Epithelial cell of proximal tubule (primary cell): ENCODE measurements around the gene STXBP5. TPM values are rescaled to one million over a fixed set of nuclear protein-coding genes. Genes with fewer than 3 reads are reported as not detected.
"Not testable (repeated sequence)": the region's sequence is repeated elsewhere in the genome, so short reads cannot be mapped to it uniquely, and the experiment has no call there.

ENCODE experiments used
- DNase-seq: peaks from one replicate; pipeline ENCODE4 v3.0.0-alpha.2; 2011; ENCODE audit warnings: low read depth
- H3K4me3 ChIP-seq: 2 replicates; pipeline ENCODE4 v1.5.1; 2011; ENCODE audit warnings: low read depth, mild to moderate bottlenecking, low read length
- CTCF ChIP-seq: conservative IDR thresholded peaks from 2 replicates; pipeline ENCODE4 v1.5.1; 2012; ENCODE audit warnings: low read depth, mild to moderate bottlenecking, low read length
- total RNA-seq: library from RNA; depleted of rRNA; stranded (reverse); fragments of >200 nt; gene quantifications from 2 replicates; pipeline ENCODE4 v1.2.3, GENCODE V29; 2015

STXBP5 gene
- total RNA-seq, 1 donor from 2014 or later: 16.3 TPM

GRCh38 chr6:147361311-147361981 is 157.2 kb downstream of the STXBP5 start:
- H3K4me3 ChIP-seq: no peak overlapping the region
- TF ChIP-seq CTCF: no peak
- DNase-seq: no peak

GRCh38 chr6:147366290-147366689 is 162.1 kb downstream of the STXBP5 start:
- no peak overlapping the region for H3K4me3 ChIP-seq
- no peak for DNase-seq
- no peak for TF ChIP-seq CTCF

- TF ChIP-seq CTCF: no peak
- DNase-seq: no peak
- no peak overlapping the region for H3K4me3 ChIP-seq
Measured at GRCh38 chr6:147371325-147371724, 167.1 kb downstream of the STXBP5 start.

GRCh38 chr6:147372806-147373205 is 168.6 kb downstream of the STXBP5 start:
- H3K4me3 ChIP-seq: no peak overlapping the region
- no peak for DNase-seq
- no peak for TF ChIP-seq CTCF

- TF ChIP-seq CTCF: no peak
- no peak for DNase-seq
- no peak overlapping the region for H3K4me3 ChIP-seq
Measured at GRCh38 chr6:147378819-147379218, 174.6 kb downstream of the STXBP5 start.

GRCh38 chr6:147380841-147381240 is 176.6 kb downstream of the STXBP5 start:
- not testable (repeated sequence) for H3K4me3 ChIP-seq, DNase-seq

GRCh38 chr6:147381712-147382111 is 177.5 kb downstream of the STXBP5 start:
- H3K4me3 ChIP-seq: no peak overlapping the region
- no peak for DNase-seq
- no peak for TF ChIP-seq CTCF
